GM23338 (cell line): ENCODE measurements around the gene ABI1.
"Not testable (repeated sequence)": the region's sequence is repeated elsewhere in the genome, so short reads cannot be mapped to it uniquely, and the experiment has no call there.

Source experiments
- CREB1 ChIP-seq: fragments of 250-450 bp; sonication (Bioruptor Pico); IDR thresholded peaks from 2 replicates; pipeline ENCODE4 v1.5.0; 2020; ENCODE audit warnings: low read depth, mild to moderate bottlenecking, moderate library complexity
- EZH2 ChIP-seq: fragments of 200-600 bp; sonication (generic); IDR thresholded peaks from one replicate; pipeline ENCODE4 v1.8.0; 2017; ENCODE audit warnings: antibody characterized with exemption, mild to moderate bottlenecking, low read depth; ENCODE audit not compliant: unreplicated experiment
- EZH2phosphoT487 ChIP-seq: fragments of 200-600 bp; sonication (generic); IDR thresholded peaks from one replicate; pipeline ENCODE4 v1.8.1; 2018; ENCODE audit warnings: antibody characterized with exemption; ENCODE audit not compliant: unreplicated experiment
- POLR2AphosphoS5 ChIP-seq: IDR thresholded peaks from 2 replicates; pipeline ENCODE4 v1.6.1; 2016; ENCODE audit warnings: antibody characterized with exemption, low read depth
- ZNF114 ChIP-seq: fragments of 250-450 bp; sonication (Bioruptor Pico); IDR thresholded peaks from 2 replicates; pipeline ENCODE4 v1.5.0; 2020; ENCODE audit warnings: mild to moderate bottlenecking, moderate library complexity
- TF ChIP-seq, protein P1 (sequence below), 2 experiments: fragments of 200-600 bp in 1 of 2; sonication (generic) in 1 of 2; conservative IDR thresholded peaks; 2 replicates each; pipeline versions ENCODE4 v1.5.1 to v1.6.1; 2016 to 2017; ENCODE audit warnings: antibody characterized with exemption in 2 of 2, low read depth in 2 of 2, mild to moderate bottlenecking in 2 of 2, moderate library complexity in 1 of 2
- TF ChIP-seq, protein P2 (sequence below): IDR thresholded peaks from 2 replicates; pipeline ENCODE4 v1.6.1; 2016; ENCODE audit warnings: antibody characterized with exemption

GRCh38 chr10:26857553-26857952, 3.2 kb downstream of the ABI1 start:
- TF ChIP-seq ZNF114 (CRISPR knock-in tag); EZH2phosphoT487; POLR2AphosphoS5; CREB1 (CRISPR knock-in tag); EZH2: not testable (repeated sequence)
- TF ChIP-seq, protein P1, sequence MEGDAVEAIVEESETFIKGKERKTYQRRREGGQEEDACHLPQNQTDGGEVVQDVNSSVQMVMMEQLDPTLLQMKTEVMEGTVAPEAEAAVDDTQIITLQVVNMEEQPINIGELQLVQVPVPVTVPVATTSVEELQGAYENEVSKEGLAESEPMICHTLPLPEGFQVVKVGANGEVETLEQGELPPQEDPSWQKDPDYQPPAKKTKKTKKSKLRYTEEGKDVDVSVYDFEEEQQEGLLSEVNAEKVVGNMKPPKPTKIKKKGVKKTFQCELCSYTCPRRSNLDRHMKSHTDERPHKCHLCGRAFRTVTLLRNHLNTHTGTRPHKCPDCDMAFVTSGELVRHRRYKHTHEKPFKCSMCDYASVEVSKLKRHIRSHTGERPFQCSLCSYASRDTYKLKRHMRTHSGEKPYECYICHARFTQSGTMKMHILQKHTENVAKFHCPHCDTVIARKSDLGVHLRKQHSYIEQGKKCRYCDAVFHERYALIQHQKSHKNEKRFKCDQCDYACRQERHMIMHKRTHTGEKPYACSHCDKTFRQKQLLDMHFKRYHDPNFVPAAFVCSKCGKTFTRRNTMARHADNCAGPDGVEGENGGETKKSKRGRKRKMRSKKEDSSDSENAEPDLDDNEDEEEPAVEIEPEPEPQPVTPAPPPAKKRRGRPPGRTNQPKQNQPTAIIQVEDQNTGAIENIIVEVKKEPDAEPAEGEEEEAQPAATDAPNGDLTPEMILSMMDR (conservative IDR thresholded peaks at IDR 0.05; ENCODE audit: low read depth in 2 of 2) = not testable (repeated sequence)
- TF ChIP-seq, protein P2, sequence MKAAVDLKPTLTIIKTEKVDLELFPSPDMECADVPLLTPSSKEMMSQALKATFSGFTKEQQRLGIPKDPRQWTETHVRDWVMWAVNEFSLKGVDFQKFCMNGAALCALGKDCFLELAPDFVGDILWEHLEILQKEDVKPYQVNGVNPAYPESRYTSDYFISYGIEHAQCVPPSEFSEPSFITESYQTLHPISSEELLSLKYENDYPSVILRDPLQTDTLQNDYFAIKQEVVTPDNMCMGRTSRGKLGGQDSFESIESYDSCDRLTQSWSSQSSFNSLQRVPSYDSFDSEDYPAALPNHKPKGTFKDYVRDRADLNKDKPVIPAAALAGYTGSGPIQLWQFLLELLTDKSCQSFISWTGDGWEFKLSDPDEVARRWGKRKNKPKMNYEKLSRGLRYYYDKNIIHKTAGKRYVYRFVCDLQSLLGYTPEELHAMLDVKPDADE = not testable (repeated sequence)
